Dendritic cell treated with granulocyte-macrophage colony-stimulating factor and Interleukin-4, amounts not matched to agents 40 ng/mL and 50 ng/mL, for 4 days (primary cell): ENCODE data around the gene KRTDAP.

Experiments used
- H3K27ac Mint-ChIP-seq: one replicate; pipeline ENCODE4 v1.8.0; 2022; ENCODE audit warnings: mild to moderate bottlenecking, mixed read lengths
- H3K27me3 Mint-ChIP-seq: one replicate; pipeline ENCODE4 v1.8.0; 2022; ENCODE audit warnings: mild to moderate bottlenecking, mixed read lengths
- H3K36me3 Mint-ChIP-seq: one replicate; pipeline ENCODE4 v1.8.0; 2022; ENCODE audit warnings: low read depth, mixed read lengths
- H3K4me1 Mint-ChIP-seq: one replicate; pipeline ENCODE4 v1.8.0; 2022; ENCODE audit warnings: low read depth, mixed read lengths
- H3K4me3 Mint-ChIP-seq: one replicate; pipeline ENCODE4 v1.8.0; 2022; ENCODE audit warnings: mild to moderate bottlenecking, moderate library complexity, mixed read lengths
- H3K9me3 Mint-ChIP-seq: one replicate; pipeline ENCODE4 v1.8.0; 2022; ENCODE audit warnings: mixed read lengths
- intact Hi-C: fragments of 100-400 bp; cut with micrococcal nuclease; formaldehyde crosslinking; loops from one replicate; pipeline ENCODE4 v1.15.0; 2022

Gene KRTDAP

DNA sequence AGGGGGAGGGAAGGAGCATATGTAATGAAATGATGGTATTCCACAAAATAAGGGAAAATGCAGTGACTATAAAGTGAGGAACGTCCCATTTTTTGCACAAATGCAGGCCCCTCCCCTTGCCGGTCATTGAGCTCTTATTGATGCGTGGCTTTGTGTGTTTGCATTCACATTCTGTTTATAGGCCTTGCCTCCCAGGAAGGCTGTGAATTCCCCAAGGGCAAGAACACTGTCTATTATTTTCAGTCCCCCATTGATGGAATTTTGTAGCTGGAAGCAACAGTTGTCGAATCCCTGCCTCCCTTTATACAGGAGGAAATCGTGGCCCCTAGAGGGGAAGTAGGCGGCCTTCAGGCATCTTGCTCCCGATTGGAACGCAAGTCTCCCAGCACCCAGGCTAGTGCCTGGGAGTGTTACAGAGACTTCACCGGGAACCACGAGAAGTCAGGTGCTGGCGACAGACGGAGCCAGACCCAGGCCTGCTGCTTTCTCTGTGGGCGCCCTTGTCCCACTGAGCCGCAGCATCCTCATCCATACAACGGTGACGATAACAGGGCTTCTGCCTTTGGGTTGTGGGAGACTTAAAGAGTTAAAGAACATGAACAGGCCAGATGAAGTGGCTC lies 31.0 kb upstream of the KRTDAP start:
- H3K27me3 Mint-ChIP-seq: peaks cover 22% of the 10 kb centered on the region
- no peak overlapping the region for H3K27ac Mint-ChIP-seq
- H3K9me3 Mint-ChIP-seq: no peaks in the 10 kb centered on the region
- peaks cover 8% of the 10 kb centered on the region for H3K4me1 Mint-ChIP-seq
- H3K36me3 Mint-ChIP-seq: no peaks in the 10 kb centered on the region
- intact Hi-C loops: no loop called here
- H3K4me3 Mint-ChIP-seq: no peak overlapping the region

DNA sequence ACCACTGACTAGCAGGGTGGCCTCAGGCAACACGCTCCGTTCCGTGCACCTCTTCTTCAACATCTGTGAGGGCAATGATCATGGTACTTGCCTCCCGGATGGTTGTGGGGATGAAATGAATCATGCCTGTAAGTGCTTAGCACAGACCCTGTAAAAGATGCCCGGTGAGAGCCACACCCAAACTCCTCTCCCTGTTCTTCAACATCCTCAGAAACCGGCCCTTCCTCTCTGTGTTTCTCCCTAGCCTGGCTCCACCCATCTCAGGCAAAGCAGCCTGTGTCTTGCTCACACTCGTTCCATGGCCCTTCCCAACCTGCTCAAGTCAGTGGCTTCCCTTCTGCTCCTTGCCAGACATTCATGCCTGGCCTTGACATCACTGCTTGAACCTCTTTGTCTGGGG lies 29.0 kb upstream of the KRTDAP start:
- no peaks in the 10 kb centered on the region for H3K9me3 Mint-ChIP-seq
- H3K27ac Mint-ChIP-seq: no peak overlapping the region
- H3K4me1 Mint-ChIP-seq: peaks cover 8% of the 10 kb centered on the region
- peaks cover 22% of the 10 kb centered on the region for H3K27me3 Mint-ChIP-seq
- no peaks in the 10 kb centered on the region for H3K36me3 Mint-ChIP-seq
- intact Hi-C loops: no loop called here
- no peak overlapping the region for H3K4me3 Mint-ChIP-seq

- intact Hi-C loops: no loop called here
These were observed 28.0 kb upstream of the KRTDAP start for GRCh38 chr19:35518313-35518712.

DNA sequence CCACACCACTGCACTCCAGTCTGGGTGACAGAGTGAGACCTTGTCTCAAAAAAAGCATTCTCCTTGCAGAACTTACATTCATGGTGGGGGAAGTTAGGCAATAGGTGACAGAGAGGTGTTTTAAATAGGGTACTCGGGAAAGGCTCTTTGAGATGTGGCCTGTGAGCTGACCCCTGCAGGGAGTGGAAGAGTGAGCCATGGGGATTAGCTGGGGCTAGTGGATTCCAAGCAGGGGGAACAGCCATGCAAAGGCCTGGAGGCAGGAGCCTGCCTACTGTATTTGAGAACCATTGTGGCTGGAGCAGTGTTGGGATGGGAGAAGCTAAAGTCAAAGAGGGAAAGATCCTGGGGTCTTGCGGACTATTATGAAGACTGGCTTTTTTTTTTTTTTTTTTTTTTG lies 27.1 kb upstream of the KRTDAP start:
- no peaks in the 10 kb centered on the region for H3K9me3 Mint-ChIP-seq
- H3K27me3 Mint-ChIP-seq: peaks cover 32% of the 10 kb centered on the region
- H3K4me3 Mint-ChIP-seq: no peak overlapping the region
- H3K4me1 Mint-ChIP-seq: peaks cover 8% of the 10 kb centered on the region
- intact Hi-C loops: no loop called here
- no peak overlapping the region for H3K27ac Mint-ChIP-seq
- no peaks in the 10 kb centered on the region for H3K36me3 Mint-ChIP-seq

More at GRCh38 chr19:35518313-35518712, 28.0 kb upstream of the KRTDAP start:
- Mint-ChIP-seq H3K4me3 (no peak overlapping the region), H3K9me3 (no peaks in the 10 kb centered on the region), H3K4me1 (peaks cover 8% of the 10 kb centered on the region), H3K27ac (no peak overlapping the region), H3K27me3 (peaks cover 27% of the 10 kb centered on the region), H3K36me3 (no peaks in the 10 kb centered on the region)

DNA sequence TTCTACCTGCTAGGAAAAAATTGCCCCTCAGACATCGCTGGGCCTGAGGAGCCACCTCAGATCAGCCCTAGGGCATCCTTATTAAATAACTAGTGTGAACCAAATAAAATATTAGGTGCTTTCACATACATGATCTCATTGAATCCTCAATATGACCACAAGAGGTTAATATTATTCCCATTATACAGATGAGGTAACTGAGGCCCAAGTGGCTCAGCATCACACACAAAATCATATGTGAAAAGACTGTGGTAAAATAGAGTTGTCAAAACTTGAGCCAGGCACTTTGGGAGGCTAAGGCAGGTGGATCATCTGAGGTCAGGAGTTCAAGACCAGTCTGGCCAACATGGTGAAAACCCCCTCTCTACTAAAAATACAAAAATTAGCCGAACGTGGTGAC lies 26.0 kb upstream of the KRTDAP start:
- no peak overlapping the region for H3K4me3 Mint-ChIP-seq

GRCh38 chr19:35514282-35514809 lies 24.1 kb upstream of the KRTDAP start:
- peaks cover 59% of the 10 kb centered on the region for H3K27me3 Mint-ChIP-seq
- no peak overlapping the region for H3K27ac Mint-ChIP-seq
- no peaks in the 10 kb centered on the region for H3K36me3 Mint-ChIP-seq
- H3K4me1 Mint-ChIP-seq: peaks cover 13% of the 10 kb centered on the region
- H3K4me3 Mint-ChIP-seq: no peak overlapping the region
- no peaks in the 10 kb centered on the region for H3K9me3 Mint-ChIP-seq
- intact Hi-C loops: no loop called here

More for the DNA sequence above, 26.0 kb upstream of the KRTDAP start:
- intact Hi-C loops: no loop called here
- H3K27me3 Mint-ChIP-seq: peaks cover 43% of the 10 kb centered on the region
- no peak overlapping the region for H3K27ac Mint-ChIP-seq
- no peaks in the 10 kb centered on the region for H3K9me3 Mint-ChIP-seq
- no peaks in the 10 kb centered on the region for H3K36me3 Mint-ChIP-seq
- H3K4me1 Mint-ChIP-seq: peaks cover 8% of the 10 kb centered on the region

DNA sequence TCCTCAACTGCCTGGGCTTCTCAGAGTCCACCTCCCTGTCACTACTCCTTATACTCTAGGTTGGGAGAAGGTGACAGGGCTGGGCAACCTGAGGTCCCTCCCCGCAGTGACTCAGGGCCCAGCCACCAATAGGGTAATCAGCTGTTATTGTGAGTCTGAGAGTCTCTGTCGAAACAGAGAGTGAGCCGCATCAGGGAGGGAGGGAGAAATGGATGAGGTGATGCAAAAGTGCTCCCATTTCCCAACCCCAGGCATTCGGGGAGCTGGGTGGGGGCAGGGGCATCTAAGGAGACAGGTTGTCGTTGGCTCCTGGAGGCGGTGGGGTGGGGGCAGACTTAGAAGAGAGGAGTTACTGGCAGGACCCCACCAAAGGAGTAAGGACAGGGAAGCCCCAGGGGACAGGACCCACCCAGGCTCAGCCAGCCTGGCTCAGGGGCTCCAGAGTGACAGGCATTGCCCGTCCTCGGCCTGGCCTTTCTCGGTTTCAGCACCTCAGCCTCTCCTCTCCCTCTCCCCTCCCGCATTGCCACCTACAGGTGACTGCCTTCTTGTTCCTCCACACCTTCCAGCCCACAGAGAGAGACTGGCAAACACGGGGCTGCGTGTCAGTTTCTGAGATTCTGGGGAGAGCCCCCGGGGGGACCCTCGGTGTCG lies 23.5 kb upstream of the KRTDAP start, which contains the start of gene DMKN:
DMKN (minus strand) TSS at position 22 of the 654 bp plus-strand sequence. CDS start 174 bp downstream, outside the sequence.
- intact Hi-C loops: no loop called here
- Mint-ChIP-seq H3K27me3 (peaks cover 62% of the 10 kb centered on the region), H3K36me3 (no peaks in the 10 kb centered on the region), H3K9me3 (no peaks in the 10 kb centered on the region), H3K4me3 (no peak within 1 kb of the TSS), H3K27ac (no peak within 1 kb of the TSS), H3K4me1 (peaks cover 9% of the 10 kb centered on the region)

- H3K9me3 Mint-ChIP-seq: no peaks in the 10 kb centered on the region
- H3K4me3 Mint-ChIP-seq: no peak overlapping the region
- no peak overlapping the region for H3K27ac Mint-ChIP-seq
- intact Hi-C loops: no loop called here
- H3K27me3 Mint-ChIP-seq: peaks cover 68% of the 10 kb centered on the region
- H3K4me1 Mint-ChIP-seq: peaks cover 9% of the 10 kb centered on the region
- no peaks in the 10 kb centered on the region for H3K36me3 Mint-ChIP-seq
These were observed 22.8 kb upstream of the KRTDAP start for GRCh38 chr19:35512831-35513627.

DNA sequence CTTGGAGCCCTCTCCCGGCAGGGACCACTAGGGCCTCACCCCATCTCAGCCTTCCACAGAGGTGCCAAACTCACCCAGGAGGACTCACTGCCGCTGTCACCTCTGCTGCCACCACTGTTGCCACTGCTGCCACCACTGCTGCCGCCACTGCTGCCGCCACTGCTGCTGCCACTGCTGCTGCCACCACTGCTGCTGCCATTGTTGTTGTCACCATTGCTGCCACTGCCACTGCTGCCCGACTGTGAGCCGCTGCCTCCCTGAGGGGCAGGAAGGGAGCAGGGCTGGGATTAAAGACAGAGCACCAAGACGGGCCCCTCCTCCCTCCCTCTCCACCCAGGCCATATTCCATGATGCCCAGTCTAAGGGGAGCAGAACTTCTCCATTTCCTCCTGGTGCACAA lies 21.1 kb upstream of the KRTDAP start:
- H3K27me3 Mint-ChIP-seq: peaks cover 73% of the 10 kb centered on the region
- H3K36me3 Mint-ChIP-seq: no peaks in the 10 kb centered on the region
- intact Hi-C loops: no loop called here
- H3K9me3 Mint-ChIP-seq: no peaks in the 10 kb centered on the region
- peaks cover 9% of the 10 kb centered on the region for H3K4me1 Mint-ChIP-seq
- H3K4me3 Mint-ChIP-seq: no peak overlapping the region
- H3K27ac Mint-ChIP-seq: no peak overlapping the region

- Mint-ChIP-seq H3K36me3 (no peaks in the 10 kb centered on the region), H3K27ac (no peak overlapping the region), H3K4me3 (no peak overlapping the region), H3K9me3 (no peaks in the 10 kb centered on the region), H3K27me3 (peaks cover 79% of the 10 kb centered on the region), H3K4me1 (peaks cover 9% of the 10 kb centered on the region)
- intact Hi-C loops: loop anchor here (1.0 kb wide), 1 partner anchor 82 kb away; no protein-coding TSS in a partner anchor
These were observed 20.3 kb upstream of the KRTDAP start for GRCh38 chr19:35510626-35510964.

- Mint-ChIP-seq H3K4me1 (peaks cover 9% of the 10 kb centered on the region), H3K9me3 (no peaks in the 10 kb centered on the region), H3K27me3 (peaks cover 84% of the 10 kb centered on the region), H3K27ac (no peak overlapping the region), H3K36me3 (no peaks in the 10 kb centered on the region), H3K4me3 (no peak overlapping the region)
- intact Hi-C loops: loop anchor here (1.0 kb wide), 1 partner anchor 82 kb away; no protein-coding TSS in a partner anchor
These were observed 19.8 kb upstream of the KRTDAP start for GRCh38 chr19:35509861-35510625.

DNA sequence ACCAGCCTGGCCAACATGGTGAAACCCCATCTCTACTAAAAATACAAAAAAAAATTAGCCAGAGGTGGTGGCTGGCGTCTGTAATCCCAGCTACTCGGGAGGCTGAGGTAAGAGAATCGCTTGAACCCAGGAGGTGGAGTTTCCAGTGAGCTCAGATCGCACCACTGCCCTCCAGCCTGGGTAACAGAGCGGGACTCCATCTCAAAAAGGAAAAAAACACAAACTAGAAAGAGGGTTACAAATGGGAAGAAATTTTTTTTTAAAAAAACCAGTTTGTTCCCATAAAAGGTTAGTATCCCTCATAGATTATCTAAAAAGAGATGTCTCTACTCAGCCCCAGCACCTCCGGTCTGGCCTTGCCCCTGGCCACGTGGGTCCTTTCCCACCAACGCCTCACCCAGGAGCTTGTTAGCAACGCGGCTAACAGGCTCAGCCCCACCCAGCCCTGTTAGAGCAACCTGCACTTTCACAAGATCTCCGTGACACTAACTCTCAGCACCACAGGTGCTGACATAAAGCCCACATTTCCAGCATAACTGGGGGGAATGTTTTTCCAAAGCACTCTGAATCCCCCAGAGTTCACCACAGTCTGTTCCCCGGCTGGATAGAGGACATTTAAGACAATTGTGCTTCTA lies 18.9 kb upstream of the KRTDAP start:
- Mint-ChIP-seq H3K4me3 (no peak overlapping the region), H3K27me3 (peaks cover 86% of the 10 kb centered on the region), H3K36me3 (no peaks in the 10 kb centered on the region), H3K4me1 (peaks cover 9% of the 10 kb centered on the region), H3K27ac (no peak overlapping the region), H3K9me3 (no peaks in the 10 kb centered on the region)
- intact Hi-C loops: no loop called here

DNA sequence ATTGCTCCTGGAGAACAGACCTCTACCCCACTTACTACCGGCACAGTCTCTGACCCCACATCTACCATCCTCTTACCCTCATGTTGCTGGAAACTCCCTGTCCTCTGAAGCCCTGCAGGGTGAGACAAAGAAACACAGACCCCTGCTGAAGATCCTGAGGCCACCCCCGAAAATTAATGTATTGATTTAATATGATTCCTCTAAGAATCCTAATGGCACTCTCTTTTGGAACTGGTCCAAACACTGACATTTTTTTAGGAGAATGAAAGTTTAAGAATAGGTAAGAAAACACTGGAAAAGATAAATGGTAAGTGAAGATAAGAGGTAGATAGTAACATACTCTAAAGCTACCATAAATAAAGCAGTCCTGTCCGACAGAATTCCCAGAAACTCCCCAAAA lies 17.9 kb upstream of the KRTDAP start:
- intact Hi-C loops: no loop called here
- Mint-ChIP-seq H3K27ac (no peak overlapping the region), H3K9me3 (no peaks in the 10 kb centered on the region)

More for the DNA sequence above, 17.9 kb upstream of the KRTDAP start:
- Mint-ChIP-seq H3K36me3 (no peaks in the 10 kb centered on the region), H3K27me3 (peaks cover 81% of the 10 kb centered on the region), H3K4me3 (no peak overlapping the region), H3K4me1 (peaks cover 9% of the 10 kb centered on the region)
